Activated CD8-positive, alpha-beta T cell treated with anti-CD3 and anti-CD28 coated beads for 36 hours (primary cell): ENCODE measurements around the gene DNAJB12. TPM values are rescaled to one million over a fixed set of nuclear protein-coding genes. Genes with fewer than 3 reads are reported as not detected.
"Not testable (repeated sequence)": the region's sequence is repeated elsewhere in the genome, so short reads cannot be mapped to it uniquely, and the experiment has no call there.

ENCODE experiments used
- ATAC-seq: fragments of 200-7000 bp; cut with Tn5 transposase; one replicate; pipeline ENCODE4 v1.10.0; 2021; ENCODE audit warnings: mild to moderate bottlenecking, moderate library complexity
- CTCF ChIA-PET: fragments of 350-600 bp; sonication (Branson Sonifier 250); formaldehyde crosslinking; loops from one replicate; lab custom pipeline; 2021; ENCODE audit warnings: antibody characterized with exemption; lab: Charles Lee
- POLR2A ChIA-PET: fragments of 350-600 bp; sonication (Branson Sonifier 250); formaldehyde crosslinking; loops from one replicate; lab custom pipeline; 2021; ENCODE audit warnings: antibody characterized with exemption; lab: Charles Lee
- DNase-seq: peaks from one replicate; pipeline ENCODE4 v3.0.0-alpha.2; 2020
- H3K27ac Mint-ChIP-seq: one replicate; pipeline ENCODE4 v1.8.0; 2021; ENCODE audit warnings: mild to moderate bottlenecking, mixed read lengths
- H3K27me3 Mint-ChIP-seq: one replicate; pipeline ENCODE4 v1.8.0; 2021; ENCODE audit warnings: mixed read lengths
- H3K36me3 Mint-ChIP-seq: one replicate; pipeline ENCODE4 v1.8.0; 2021; ENCODE audit warnings: low read depth, mixed read lengths
- H3K4me1 Mint-ChIP-seq: one replicate; pipeline ENCODE4 v1.8.0; 2021; ENCODE audit warnings: low read depth, mixed read lengths
- H3K4me3 Mint-ChIP-seq: one replicate; pipeline ENCODE4 v1.8.0; 2021; ENCODE audit warnings: mild to moderate bottlenecking, moderate library complexity, mixed read lengths
- H3K9me3 Mint-ChIP-seq: one replicate; pipeline ENCODE4 v1.8.0; 2021; ENCODE audit warnings: mixed read lengths
- CTCF ChIP-seq: fragments of 200-600 bp; IDR thresholded peaks from one replicate; pipeline ENCODE4 v1.8.0; 2022; ENCODE audit warnings: antibody characterized with exemption, mild to moderate bottlenecking
- intact Hi-C: fragments of 100-400 bp; cut with micrococcal nuclease; formaldehyde crosslinking; loops from one replicate; pipeline ENCODE4 v1.10.0; 2022
- total RNA-seq, 2 experiments: library from RNA; stranded (reverse); gene quantifications; one replicate each; pipeline ENCODE4 v1.2.3, GENCODE V29; 2021

DNAJB12 gene
- total RNA-seq, 2 experiments from 2014 or later = 17.1 to 17.5 TPM

DNA sequence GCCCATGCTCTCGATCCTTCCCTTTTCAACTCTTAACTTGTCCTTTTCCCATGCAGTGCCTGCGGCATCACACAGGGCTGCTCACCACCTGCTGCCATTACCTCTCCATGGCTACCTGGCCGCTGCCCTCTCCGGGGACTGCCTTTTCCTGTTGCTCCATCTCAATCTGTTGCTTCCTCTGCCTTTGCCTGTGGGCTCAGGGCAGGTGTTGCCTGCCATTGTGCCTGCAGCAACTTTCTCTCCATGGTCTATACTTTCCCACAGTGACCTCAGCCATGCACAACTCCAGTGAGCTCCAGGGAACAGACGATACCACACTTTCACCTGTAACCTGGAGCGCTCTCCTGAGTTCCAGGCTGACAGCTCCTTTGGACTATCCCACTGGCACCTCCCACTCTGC lies 3.2 kb downstream of the DNAJB12 start:
- DNase-seq = no peak
- no peaks in the 10 kb centered on the region for H3K27me3 Mint-ChIP-seq
- peaks cover 37% of the 10 kb centered on the region for H3K4me1 Mint-ChIP-seq
- POLR2A ChIA-PET = interaction anchor here (1.6 to 5.3 kb wide), 2 partner anchors 8 to 76 kb away, joined by 5 to 57 read pairs; no protein-coding TSS in a partner anchor
- H3K4me3 Mint-ChIP-seq = no peak overlapping the region
- intact Hi-C loops = no loop called here
- ATAC-seq = no peak
- H3K36me3 Mint-ChIP-seq = peaks cover 26% of the 10 kb centered on the region
- no peak overlapping the region for H3K27ac Mint-ChIP-seq
- no peaks in the 10 kb centered on the region for H3K9me3 Mint-ChIP-seq
- CTCF ChIA-PET = interaction anchor here (1.4 to 9.1 kb wide), 3 partner anchors 11 to 303 kb away, joined by 4 to 97 read pairs (median 4); no protein-coding TSS in a partner anchor
- TF ChIP-seq CTCF = no peak

DNA sequence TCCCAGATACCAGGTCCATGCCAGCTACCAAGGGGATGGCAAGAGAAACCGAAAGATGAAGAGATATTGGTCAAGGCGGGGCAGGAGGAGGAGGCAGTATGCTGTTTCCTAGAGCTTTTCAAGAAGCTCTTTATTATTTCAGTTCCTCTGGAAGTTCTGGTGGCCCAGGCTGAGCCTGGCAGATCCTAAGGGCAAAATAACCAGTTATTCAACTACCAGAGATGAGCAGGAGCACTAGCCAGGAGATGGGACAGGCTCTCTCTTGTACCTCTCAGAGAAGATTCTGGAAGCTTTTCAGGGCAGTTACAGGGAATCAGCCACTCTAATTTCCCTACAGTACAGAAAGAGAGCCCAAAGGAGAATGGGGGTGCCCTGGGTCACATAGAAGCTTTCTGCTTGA lies 5.3 kb downstream of the DNAJB12 start:
- intact Hi-C loops = no loop called here
- no peak overlapping the region for H3K27ac Mint-ChIP-seq
- DNase-seq (no peak), ATAC-seq (no peak)
- peaks cover 40% of the 10 kb centered on the region for H3K4me1 Mint-ChIP-seq
- no peak for TF ChIP-seq CTCF
- H3K27me3 Mint-ChIP-seq = no peaks in the 10 kb centered on the region
- peaks cover 31% of the 10 kb centered on the region for H3K36me3 Mint-ChIP-seq
- POLR2A ChIA-PET = interaction anchor here (0.6 to 1.4 kb wide), 7 partner anchors 8 to 265 kb away, joined by 3 to 4 read pairs (median 3); no protein-coding TSS in a partner anchor
- H3K9me3 Mint-ChIP-seq = no peaks in the 10 kb centered on the region
- CTCF ChIA-PET = interaction anchor here (0.9 to 9.1 kb wide), 5 partner anchors 9 to 453 kb away, joined by 4 to 97 read pairs (median 7); no protein-coding TSS in a partner anchor
- H3K4me3 Mint-ChIP-seq = no peak overlapping the region

GRCh38 chr10:72348282-72348681 lies 6.4 kb downstream of the DNAJB12 start:
- TF ChIP-seq CTCF = no peak
- no peak overlapping the region for H3K27ac Mint-ChIP-seq
- CTCF ChIA-PET = interaction anchor here (1.6 to 9.1 kb wide), 3 partner anchors 8 to 216 kb away, joined by 4 to 97 read pairs (median 7); no protein-coding TSS in a partner anchor

GRCh38 chr10:72346117-72346516 lies 8.6 kb downstream of the DNAJB12 start:
- H3K27me3 Mint-ChIP-seq, H3K4me3 Mint-ChIP-seq, DNase-seq, H3K27ac Mint-ChIP-seq, intact Hi-C loops, H3K9me3 Mint-ChIP-seq, ATAC-seq: not testable (repeated sequence)
- ChIA-PET POLR2A (interaction anchor here (6.6 kb wide), 1 partner anchor 7 kb away, joined by 57 read pairs; the partner anchor contains the start of gene DNAJB12), CTCF (interaction anchor here (1.3 kb wide), 1 partner anchor 18 kb away, joined by 3 read pairs; no protein-coding TSS in a partner anchor)
- Mint-ChIP-seq H3K36me3 (peaks cover 30% of the 10 kb centered on the region), H3K4me1 (peaks cover 17% of the 10 kb centered on the region)

More at GRCh38 chr10:72348282-72348681, 6.4 kb downstream of the DNAJB12 start:
- intact Hi-C loops = no loop called here
- ATAC-seq (no peak), DNase-seq (no peak)
- H3K4me3 Mint-ChIP-seq = no peak overlapping the region
- peaks cover 31% of the 10 kb centered on the region for H3K36me3 Mint-ChIP-seq
- no peaks in the 10 kb centered on the region for H3K27me3 Mint-ChIP-seq
- no peaks in the 10 kb centered on the region for H3K9me3 Mint-ChIP-seq
- peaks cover 39% of the 10 kb centered on the region for H3K4me1 Mint-ChIP-seq
- POLR2A ChIA-PET = interaction anchor here (0.5 to 1.2 kb wide), 4 partner anchors 89 to 821 kb away, joined by 3 read pairs; partner anchors contain the start of gene SPOCK2

DNA sequence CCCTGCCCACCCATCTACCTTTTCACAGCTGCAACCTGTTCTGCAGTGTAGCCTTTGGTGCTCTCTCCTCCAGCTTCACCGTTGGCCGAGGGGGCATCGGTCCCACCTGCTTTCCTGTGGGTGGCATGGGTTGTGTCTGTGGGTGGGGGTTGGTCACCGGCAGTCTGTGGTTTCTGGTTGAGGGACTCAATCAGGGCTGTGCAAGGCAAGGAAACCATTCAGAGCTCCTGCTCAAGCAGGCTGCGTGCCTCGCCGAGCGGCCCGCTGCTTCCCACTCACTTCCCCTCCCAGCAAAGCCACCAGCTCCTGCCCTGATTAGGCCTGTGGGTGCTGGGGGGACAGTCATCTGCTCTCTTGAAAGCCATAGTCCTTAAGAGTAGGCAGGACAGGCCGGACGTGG lies 9.8 kb downstream of the DNAJB12 start:
- no peak overlapping the region for H3K4me3 Mint-ChIP-seq
- CTCF ChIA-PET = interaction anchor here (0.8 to 2.6 kb wide), 10 partner anchors 9 to 490 kb away, joined by 3 to 15 read pairs (median 3); partner anchors contain the start of gene DNAJB12
- intact Hi-C loops = no loop called here
- H3K9me3 Mint-ChIP-seq = no peaks in the 10 kb centered on the region
- peak; percentile 64 for DNase-seq
- ATAC-seq = peak; percentile 60
- POLR2A ChIA-PET = interaction anchor here (0.7 to 6.6 kb wide), 6 partner anchors 8 to 291 kb away, joined by 3 to 57 read pairs (median 4); partner anchors contain the start of genes DNAJB12 and MICU1
- TF ChIP-seq CTCF = no peak
- no peaks in the 10 kb centered on the region for H3K27me3 Mint-ChIP-seq
- peak overlapping the region; percentile 76 for H3K27ac Mint-ChIP-seq
- peaks cover 33% of the 10 kb centered on the region for H3K36me3 Mint-ChIP-seq
- H3K4me1 Mint-ChIP-seq = peaks cover 26% of the 10 kb centered on the region
